Stimulated activated naive B cell treated with anti-CD40 and anti-IgM and Interleukin-4, amounts not matched to agents 10 μg/mL and 1 μg/mL and 100 μg/mL, for 72 hours (primary cell): ENCODE results near the gene PRKAR1B.
"Not testable (repeated sequence)": the region's sequence is repeated elsewhere in the genome, so short reads cannot be mapped to it uniquely, and the experiment has no call there.

Source experiments
- ATAC-seq, 2 donors: fragments of 150-1000 bp; cut with Tn5 transposase; replicated peaks; 2 replicates each; pipeline ENCODE4 v1.10.0; 2021; ENCODE audit warnings: moderate library complexity in 1 of 2
- DNase-seq: peaks from one replicate; pipeline ENCODE4 v3.0.0; 2021
- H3K27ac Mint-ChIP-seq: one replicate; pipeline ENCODE4 v1.8.0; 2022; ENCODE audit warnings: mild to moderate bottlenecking, mixed read lengths
- H3K27me3 Mint-ChIP-seq, 2 donors: one replicate each; pipeline ENCODE4 v1.8.0; 2022; ENCODE audit warnings: mixed read lengths in 2 of 2
- H3K36me3 Mint-ChIP-seq, 2 donors: one replicate each; pipeline ENCODE4 v1.8.0; 2022; ENCODE audit warnings: mixed read lengths in 2 of 2, mild to moderate bottlenecking in 1 of 2
- H3K4me1 Mint-ChIP-seq, 2 donors: one replicate each; pipeline ENCODE4 v1.8.0; 2022; ENCODE audit warnings: mixed read lengths in 2 of 2, mild to moderate bottlenecking in 1 of 2
- H3K4me3 Mint-ChIP-seq, 2 donors: one replicate each; pipeline ENCODE4 v1.8.0; 2022; ENCODE audit warnings: mild to moderate bottlenecking in 2 of 2, mixed read lengths in 2 of 2, moderate library complexity in 1 of 2
- H3K9me3 Mint-ChIP-seq, 2 donors: one replicate each; pipeline ENCODE4 v1.8.0; 2022; ENCODE audit warnings: mixed read lengths in 2 of 2, mild to moderate bottlenecking in 1 of 2

The PRKAR1B gene

DNA sequence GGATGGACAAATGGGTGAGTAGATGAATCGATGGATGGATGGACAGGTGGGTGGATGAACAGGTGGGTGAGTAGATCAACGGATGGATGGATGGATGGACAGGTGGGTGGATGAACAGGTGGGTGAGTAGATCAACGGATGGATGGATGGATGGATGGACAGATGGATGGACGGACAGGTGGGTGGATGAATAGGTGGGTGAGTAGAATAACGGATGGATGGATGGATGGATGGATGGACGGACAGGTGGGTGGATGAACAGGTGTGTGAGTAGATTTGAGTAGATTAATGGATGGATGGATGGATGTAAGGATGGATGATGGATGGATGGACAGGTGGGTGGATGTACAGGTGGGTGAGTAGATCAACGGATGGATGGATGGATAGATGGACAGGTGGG lies 115.2 kb downstream of the PRKAR1B start:
- peaks cover 28 to 38% of the 10 kb centered on the region in 2 donors for H3K4me1 Mint-ChIP-seq
- H3K4me3 Mint-ChIP-seq, ATAC-seq: not testable (repeated sequence)

DNA sequence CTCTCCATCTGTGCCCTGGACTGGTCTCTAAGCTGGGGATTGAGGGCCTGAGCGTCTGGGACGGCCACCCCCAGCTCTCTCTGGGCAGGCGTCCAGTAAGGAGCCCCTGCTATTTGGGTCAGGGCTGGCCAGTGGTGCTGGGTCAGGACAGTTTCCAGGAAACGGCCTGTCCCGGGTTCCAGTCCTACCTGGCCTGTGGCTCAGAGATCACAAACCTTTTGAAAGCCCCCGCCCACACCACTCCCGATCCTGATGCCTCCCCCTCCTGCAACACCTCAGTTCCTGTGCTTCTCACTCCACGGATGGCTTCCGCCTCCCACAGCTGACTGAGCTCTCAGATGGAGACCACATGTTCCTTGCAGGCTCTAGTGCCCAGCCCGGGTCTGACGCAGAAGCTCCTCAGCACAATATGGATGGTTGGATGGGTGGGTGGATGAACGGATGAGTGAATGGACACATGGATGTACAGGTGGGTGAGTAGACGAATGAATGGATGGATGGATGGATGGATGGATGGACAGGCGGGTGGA lies 115.7 kb downstream of the PRKAR1B start:
- peak overlapping the region; percentile 92 for H3K27ac Mint-ChIP-seq
- peaks cover 9 to 12% of the 10 kb centered on the region in 2 donors for H3K9me3 Mint-ChIP-seq
- ATAC-seq = no peak
- no peak for DNase-seq
- H3K27me3 Mint-ChIP-seq = no peaks in the 10 kb centered on the region
- H3K4me3 Mint-ChIP-seq = no peak overlapping the region
- peaks cover 28 to 38% of the 10 kb centered on the region in 2 donors for H3K4me1 Mint-ChIP-seq
- peaks cover 36 to 55% of the 10 kb centered on the region in 2 donors for H3K36me3 Mint-ChIP-seq

More for the DNA sequence above, 115.2 kb downstream of the PRKAR1B start:
- Mint-ChIP-seq H3K36me3 (peaks cover 33 to 52% of the 10 kb centered on the region in 2 donors), H3K9me3 (peaks cover 9 to 12% of the 10 kb centered on the region in 2 donors)
- not testable (repeated sequence) for H3K27ac Mint-ChIP-seq, H3K27me3 Mint-ChIP-seq, DNase-seq

DNA sequence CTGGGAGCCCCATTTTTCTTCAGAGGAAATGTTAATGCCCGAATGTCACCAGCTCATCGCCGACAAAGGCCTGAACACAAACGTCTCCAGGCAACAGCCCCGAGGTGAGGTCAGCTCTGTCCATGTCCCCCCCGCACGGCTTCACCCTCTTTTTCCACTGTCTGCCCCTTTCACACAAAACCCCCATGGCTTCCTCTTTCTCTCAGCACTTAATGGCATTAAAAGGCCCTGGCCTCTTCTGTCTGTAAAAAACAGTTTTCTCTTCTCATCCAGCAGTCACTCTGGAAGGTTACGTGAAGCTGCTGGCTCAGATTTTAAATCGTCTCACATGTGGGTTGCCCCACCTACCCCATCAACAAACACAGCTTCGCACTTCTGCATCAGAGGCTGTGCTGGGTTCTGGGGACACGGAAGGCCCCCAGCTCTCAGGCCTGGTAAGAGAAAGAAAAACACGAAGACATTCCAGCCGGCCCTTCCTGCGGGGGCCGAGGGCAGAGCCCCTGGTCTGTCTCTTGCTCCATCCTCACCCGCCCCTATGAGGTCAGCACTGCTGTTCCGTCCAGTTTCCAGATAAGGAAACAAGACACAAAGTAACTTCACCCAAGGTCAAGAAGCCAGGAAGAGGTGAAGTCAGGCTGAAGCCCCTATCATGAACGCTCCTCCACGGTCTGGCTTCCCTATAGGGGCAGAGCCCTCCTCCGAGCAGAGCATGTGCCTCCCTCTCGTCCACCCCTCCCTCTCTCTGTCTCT lies 116.4 kb downstream of the PRKAR1B start:
- Mint-ChIP-seq H3K27ac (peak overlapping the region; percentile 92), H3K4me1 (peaks cover 28 to 38% of the 10 kb centered on the region in 2 donors), H3K9me3 (peaks cover 9 to 12% of the 10 kb centered on the region in 2 donors), H3K27me3 (no peaks in the 10 kb centered on the region), H3K4me3 (peak overlapping the region in 1 of 2 donors; percentile 56), H3K36me3 (peaks cover 37 to 60% of the 10 kb centered on the region in 2 donors)
- DNase-seq (no peak), ATAC-seq (peak; percentile 56 to 74)

DNA sequence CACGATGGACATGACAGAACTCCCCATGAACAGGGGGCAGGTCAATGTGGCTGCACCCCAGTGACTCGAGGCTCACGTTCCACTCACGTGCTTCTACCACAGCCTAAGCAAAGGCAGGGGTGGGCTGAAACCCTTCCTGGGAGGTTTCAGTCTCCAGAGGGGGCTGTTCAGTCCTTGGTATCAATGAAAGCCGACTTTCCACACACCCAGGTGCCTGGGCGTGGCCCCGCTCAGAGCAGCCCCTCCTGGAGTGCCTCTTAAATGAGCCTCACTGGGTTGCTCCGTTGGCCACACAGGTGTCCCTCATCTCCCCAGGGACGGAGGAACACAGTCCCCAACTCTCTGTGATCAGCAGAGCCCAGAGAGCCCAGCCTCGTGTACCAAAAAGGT lies 116.9 kb downstream of the PRKAR1B start:
- DNase-seq (no peak), ATAC-seq (peak; percentile 3 to 22)
- Mint-ChIP-seq H3K36me3 (peaks cover 40 to 65% of the 10 kb centered on the region in 2 donors), H3K9me3 (peaks cover 9 to 12% of the 10 kb centered on the region in 2 donors), H3K4me3 (peak overlapping the region in 1 of 2 donors; percentile 60), H3K27me3 (no peaks in the 10 kb centered on the region), H3K4me1 (peaks cover 30 to 39% of the 10 kb centered on the region in 2 donors), H3K27ac (peak overlapping the region; percentile 92)

DNA sequence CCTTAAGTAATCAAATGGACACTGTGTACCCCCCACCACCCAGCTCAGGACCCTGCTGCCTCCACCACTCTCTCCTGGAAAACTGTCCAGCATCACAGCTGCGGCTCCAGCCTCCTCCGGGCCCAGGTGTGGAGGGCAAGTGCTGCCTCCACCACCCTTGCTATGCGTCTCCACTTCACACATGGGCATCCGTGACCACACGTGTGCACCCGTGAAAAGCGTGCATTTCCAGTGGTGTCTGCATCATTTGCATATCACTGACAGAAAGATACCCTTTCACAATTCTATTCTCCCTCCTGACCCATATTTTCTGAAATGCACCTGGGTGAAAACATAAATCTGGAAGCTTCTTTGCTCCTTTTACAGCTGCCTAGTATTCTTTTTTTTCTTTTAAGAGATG lies 117.7 kb downstream of the PRKAR1B start:
- H3K27ac Mint-ChIP-seq = peak overlapping the region; percentile 44

DNA sequence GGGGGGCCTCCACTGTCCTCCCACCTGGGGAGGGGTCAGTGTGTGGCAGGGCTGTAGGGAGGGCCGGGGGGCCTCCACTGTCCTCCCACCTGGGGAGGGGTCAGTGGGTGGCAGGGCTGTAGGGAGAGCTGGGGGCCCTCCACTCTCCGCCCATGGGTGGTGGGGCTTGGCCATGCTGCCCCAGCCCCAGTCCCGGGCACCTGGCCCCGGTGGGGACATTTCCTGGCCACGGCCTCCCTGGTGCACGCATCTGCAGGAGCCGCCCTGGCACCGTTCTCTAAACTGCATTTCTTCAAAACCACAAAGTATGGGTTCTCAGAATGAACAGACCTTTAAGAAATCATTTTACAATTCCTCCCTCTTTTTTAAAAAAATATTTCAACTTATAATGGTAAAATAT lies 118.1 kb downstream of the PRKAR1B start:
- no peak for ATAC-seq
- Mint-ChIP-seq H3K27ac (no peak overlapping the region), H3K4me3 (no peak overlapping the region), H3K9me3 (peaks cover 16% of the 10 kb centered on the region in 2 donors), H3K27me3 (no peaks in the 10 kb centered on the region), H3K36me3 (peaks cover 43 to 73% of the 10 kb centered on the region in 2 donors), H3K4me1 (peaks cover 42 to 47% of the 10 kb centered on the region in 2 donors)
- DNase-seq = no peak

More for the DNA sequence above, 117.7 kb downstream of the PRKAR1B start:
- Mint-ChIP-seq H3K9me3 (peaks cover 14 to 16% of the 10 kb centered on the region in 2 donors), H3K36me3 (peaks cover 41 to 69% of the 10 kb centered on the region in 2 donors), H3K4me3 (no peak overlapping the region), H3K4me1 (peaks cover 38 to 43% of the 10 kb centered on the region in 2 donors), H3K27me3 (no peaks in the 10 kb centered on the region)
- ATAC-seq (no peak), DNase-seq (no peak)

DNA sequence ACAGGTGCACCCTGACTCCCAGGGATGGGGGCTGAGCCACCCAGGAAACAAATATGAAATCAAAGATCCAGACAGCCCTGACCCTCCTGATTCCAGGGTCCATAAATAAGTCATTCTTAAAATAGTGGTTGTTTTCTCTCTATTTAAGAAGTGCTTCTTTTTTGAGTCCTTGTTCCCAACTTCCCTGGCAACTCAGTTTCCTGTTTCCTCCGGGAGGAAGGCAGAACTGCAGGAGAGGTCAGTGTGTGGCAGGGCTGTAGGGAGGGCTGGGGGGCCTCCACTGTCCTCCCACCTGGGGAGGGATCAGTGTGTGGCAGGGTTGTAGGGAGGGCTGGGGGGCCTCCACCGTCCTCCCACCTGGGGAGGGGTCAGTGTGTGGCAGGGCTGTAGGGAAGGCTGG lies 118.7 kb downstream of the PRKAR1B start:
- no peak for DNase-seq
- peak overlapping the region; percentile 95 for H3K27ac Mint-ChIP-seq

DNA sequence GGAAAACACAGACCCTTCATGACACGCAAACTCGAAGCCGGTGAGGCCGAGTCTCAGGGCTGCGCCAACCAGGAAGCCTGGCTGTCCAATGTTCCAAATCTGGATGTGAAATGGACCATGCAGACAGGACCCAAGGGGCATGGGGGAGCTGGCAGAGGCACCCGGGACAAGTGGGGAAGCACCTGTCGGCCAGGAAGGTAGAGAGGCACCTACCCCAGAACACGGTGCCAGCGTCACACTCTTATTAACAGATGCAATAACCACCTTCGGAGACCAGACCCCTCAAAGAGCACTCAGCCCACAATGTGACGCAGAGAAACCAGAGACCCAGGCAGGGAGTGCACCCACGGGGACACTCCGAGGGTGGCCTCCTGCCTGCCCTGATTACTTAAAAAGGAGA lies 119.1 kb downstream of the PRKAR1B start:
- peak in 1 of 2 donors; percentile 36 for ATAC-seq
- Mint-ChIP-seq H3K27me3 (no peaks in the 10 kb centered on the region), H3K9me3 (peaks cover 16 to 22% of the 10 kb centered on the region in 2 donors), H3K4me1 (peaks cover 52 to 53% of the 10 kb centered on the region in 2 donors), H3K36me3 (peaks cover 49 to 82% of the 10 kb centered on the region in 2 donors), H3K4me3 (peak overlapping the region; percentile 56 to 78), H3K27ac (peak overlapping the region; percentile 95)
- peak; percentile 52 for DNase-seq

More for the DNA sequence above, 118.7 kb downstream of the PRKAR1B start:
- Mint-ChIP-seq H3K36me3 (peaks cover 45 to 77% of the 10 kb centered on the region in 2 donors), H3K4me1 (peaks cover 48 to 49% of the 10 kb centered on the region in 2 donors), H3K4me3 (peak overlapping the region; percentile 56 to 78), H3K9me3 (peaks cover 16 to 17% of the 10 kb centered on the region in 2 donors), H3K27me3 (no peaks in the 10 kb centered on the region)
- no peak for ATAC-seq

DNA sequence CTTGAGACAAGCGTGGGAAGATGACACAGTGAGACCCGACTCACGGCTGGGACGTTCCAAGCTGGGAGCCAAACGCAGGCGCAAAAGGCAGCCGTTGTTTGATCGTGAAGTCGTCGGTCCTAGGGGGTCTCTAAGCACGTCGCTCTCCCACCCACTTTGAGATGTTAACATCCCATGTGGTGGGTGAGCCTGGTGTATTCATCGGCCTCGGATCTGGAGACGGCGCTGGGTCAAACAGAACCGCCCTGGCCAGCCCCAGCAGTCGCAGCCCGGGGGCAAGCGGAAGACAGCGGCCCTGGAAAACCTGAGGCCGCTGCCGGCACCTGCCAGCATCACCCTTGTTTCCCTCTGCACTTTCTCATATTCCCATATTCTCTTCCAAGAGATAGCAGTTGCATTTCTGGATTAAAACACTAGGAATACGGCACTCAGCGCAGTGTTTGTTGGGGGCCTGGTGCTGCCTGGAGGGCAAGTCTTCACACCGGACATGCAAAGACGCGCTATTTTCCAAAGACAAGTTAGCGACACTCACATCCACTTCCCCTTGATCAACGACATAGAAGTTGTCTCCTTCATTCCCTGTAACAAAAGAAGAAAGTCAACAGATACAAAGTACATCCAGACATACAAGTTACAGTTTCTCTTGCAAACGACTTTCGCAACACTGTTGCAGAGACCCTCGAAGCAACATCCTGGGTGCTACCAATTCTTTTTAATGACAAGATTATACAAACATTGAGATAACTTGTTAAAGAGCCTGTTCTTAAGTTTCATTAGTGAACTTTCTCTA lies 121.2 kb downstream of the PRKAR1B start:
- no peaks in the 10 kb centered on the region for H3K27me3 Mint-ChIP-seq
- H3K36me3 Mint-ChIP-seq = peaks cover 40 to 73% of the 10 kb centered on the region in 2 donors
- H3K4me3 Mint-ChIP-seq = no peak overlapping the region
- peaks cover 55 to 67% of the 10 kb centered on the region in 2 donors for H3K4me1 Mint-ChIP-seq
- peak overlapping the region; percentile 47 for H3K27ac Mint-ChIP-seq
- DNase-seq (no peak), ATAC-seq (no peak)
- peaks cover 5 to 14% of the 10 kb centered on the region in 2 donors for H3K9me3 Mint-ChIP-seq

DNA sequence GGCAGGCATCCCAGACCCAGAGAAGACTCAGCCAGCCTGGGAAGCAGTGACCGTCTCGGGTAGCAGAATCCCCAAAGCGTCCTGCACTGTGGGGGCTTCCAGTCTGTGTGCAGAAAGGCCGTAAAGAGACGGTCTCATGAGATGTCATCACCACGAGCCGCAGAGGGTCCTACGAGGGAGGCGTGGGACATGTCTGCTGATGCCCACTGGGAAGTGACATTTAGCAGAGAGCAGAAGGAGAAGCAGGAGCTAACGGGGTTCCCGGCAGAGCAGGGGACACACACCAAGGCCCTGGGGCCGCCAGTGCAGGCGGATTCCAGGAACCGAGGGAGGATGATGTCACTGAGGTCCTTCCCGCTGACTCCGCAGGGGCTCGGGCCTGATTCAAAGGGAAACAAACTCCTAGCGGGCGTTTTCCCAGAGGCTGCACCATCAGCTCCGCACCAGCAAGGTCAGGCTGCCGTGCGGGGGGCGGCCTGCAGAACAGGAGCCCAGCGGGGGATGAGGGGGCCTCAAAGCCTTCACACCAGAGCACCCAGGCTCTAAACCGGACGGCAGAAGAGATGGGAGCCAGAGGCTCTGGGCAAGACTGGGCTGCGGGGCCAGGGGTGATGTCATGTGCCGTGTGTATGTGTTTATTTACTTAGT lies 122.1 kb downstream of the PRKAR1B start:
- H3K27ac Mint-ChIP-seq = peak overlapping the region; percentile 100
- H3K4me3 Mint-ChIP-seq = peak overlapping the region; percentile 95 to 96
- peaks cover 40 to 68% of the 10 kb centered on the region in 2 donors for H3K36me3 Mint-ChIP-seq
- ATAC-seq (no peak), DNase-seq (no peak)
- peaks cover 5 to 14% of the 10 kb centered on the region in 2 donors for H3K9me3 Mint-ChIP-seq
- no peaks in the 10 kb centered on the region for H3K27me3 Mint-ChIP-seq
- H3K4me1 Mint-ChIP-seq = peaks cover 52 to 67% of the 10 kb centered on the region in 2 donors

DNA sequence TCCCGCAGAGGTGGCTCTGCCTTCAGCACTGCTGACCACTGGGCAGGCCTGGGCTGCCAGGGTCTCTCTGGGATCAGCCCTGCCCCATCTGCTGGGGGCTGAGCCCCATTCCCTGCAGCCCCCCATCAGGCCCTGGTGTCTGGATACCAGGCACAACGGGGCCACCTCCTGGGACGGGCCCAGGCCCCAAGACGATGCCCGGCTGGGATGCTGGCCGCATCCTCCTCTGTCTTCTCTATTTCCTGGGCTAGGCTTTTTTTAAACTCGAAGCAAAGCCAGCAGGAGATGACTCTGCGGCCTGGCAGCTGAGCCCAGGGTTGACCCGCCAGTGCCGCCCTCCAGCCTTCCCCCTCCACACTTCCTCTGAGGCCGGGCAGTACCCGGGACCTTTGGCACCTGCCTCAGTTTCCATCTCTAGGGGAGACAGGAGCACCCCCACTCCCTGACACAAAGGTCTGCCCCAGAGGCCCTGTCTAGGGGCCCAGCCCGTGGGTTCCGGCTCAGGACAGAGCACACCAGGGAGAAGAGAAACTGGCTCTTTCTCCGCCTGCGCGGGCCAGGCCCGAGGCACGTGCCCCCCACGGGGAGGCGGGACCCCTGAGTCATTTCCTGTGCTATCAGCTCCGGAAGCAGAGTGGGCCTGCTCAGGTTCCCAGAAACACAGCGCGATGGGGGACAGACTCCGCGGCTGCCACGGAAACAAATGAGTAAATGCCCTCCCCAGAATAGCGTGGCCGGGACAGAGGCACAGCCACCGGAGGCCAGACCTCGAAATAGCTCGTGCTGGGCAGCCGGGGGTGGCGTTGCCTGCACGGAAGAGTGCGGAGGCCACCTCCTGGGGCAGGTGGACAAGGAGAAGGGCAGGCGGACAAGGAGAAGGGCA lies 122.8 kb downstream of the PRKAR1B start:
- DNase-seq (peak; percentile 93), ATAC-seq (peak; percentile 73 to 77)
- peaks cover 50 to 69% of the 10 kb centered on the region in 2 donors for H3K4me1 Mint-ChIP-seq
- peaks cover 5 to 14% of the 10 kb centered on the region in 2 donors for H3K9me3 Mint-ChIP-seq
- peak overlapping the region; percentile 95 to 96 for H3K4me3 Mint-ChIP-seq
- H3K27ac Mint-ChIP-seq = peak overlapping the region; percentile 100
- peaks cover 42 to 66% of the 10 kb centered on the region in 2 donors for H3K36me3 Mint-ChIP-seq
- no peaks in the 10 kb centered on the region for H3K27me3 Mint-ChIP-seq

DNA sequence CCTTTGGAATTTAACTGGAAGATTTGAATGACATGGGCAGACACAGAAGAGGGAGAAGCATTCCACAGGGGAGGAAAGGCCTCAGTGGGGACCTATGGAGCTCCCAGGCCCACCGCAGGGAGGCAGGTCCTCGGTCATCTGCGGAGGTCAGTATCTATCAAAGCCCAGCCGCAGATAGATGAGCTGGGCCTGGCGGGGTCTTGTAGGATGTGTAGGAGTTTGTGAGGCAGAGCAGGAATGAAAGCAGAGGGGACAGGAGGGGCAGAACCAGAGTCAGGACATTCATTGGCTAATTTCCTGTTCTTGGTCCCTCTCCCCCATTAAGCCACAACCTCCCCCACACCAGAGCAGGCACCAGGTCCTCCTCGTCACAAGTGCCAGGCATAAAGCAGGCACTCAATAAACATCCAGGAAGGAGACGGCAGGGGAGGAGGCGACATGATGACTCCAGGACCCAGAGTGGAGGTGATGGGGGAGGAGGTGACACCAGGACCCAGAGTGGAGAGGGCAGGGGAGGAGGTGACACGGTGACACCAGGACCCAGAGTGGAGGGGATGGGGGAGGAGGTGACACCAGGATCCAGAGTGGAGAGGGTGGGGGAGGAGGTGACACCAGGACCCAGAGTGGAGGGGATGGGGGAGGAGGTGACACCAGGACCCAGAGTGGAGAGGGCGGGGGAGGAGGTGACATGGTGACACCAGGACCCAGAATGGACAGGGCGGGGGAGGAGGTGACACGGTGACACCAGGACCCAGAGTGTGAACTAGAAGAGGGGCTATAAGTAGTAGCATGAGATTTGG lies 123.7 kb downstream of the PRKAR1B start:
- Mint-ChIP-seq H3K27me3 (no peaks in the 10 kb centered on the region), H3K36me3 (peaks cover 40 to 67% of the 10 kb centered on the region in 2 donors), H3K9me3 (peaks cover 5 to 14% of the 10 kb centered on the region in 2 donors), H3K4me1 (peaks cover 52 to 71% of the 10 kb centered on the region in 2 donors), H3K27ac (peak overlapping the region; percentile 100), H3K4me3 (peak overlapping the region; percentile 73 to 95)
- no peak for ATAC-seq
- no peak for DNase-seq
